Measurements from ENCODE around the gene ASPSCR1. TPM values are rescaled to one million over a fixed set of nuclear protein-coding genes. Genes with fewer than 3 reads are reported as not detected.

The ASPSCR1 gene
- total and polyA plus RNA-seq, 4 donors, result 15.0 to 108 (median 30.4) TPM

- DNase-seq, result no peak
- H3K36me3 ChIP-seq (ENCODE audit: control insufficient read depth in 1 of 2, insufficient read depth in 2 of 2, low read length in 1 of 2), result no peaks in the 10 kb centered on the region
- H3K9me3 ChIP-seq (ENCODE audit: control insufficient read depth, low read length), result no peaks in the 10 kb centered on the region
- ATAC-seq (ENCODE audit: low FRiP score), result no peak
- no peaks in the 10 kb centered on the region for H3K27me3 ChIP-seq (ENCODE audit: control insufficient read depth in 1 of 2, insufficient read depth in 2 of 2, low read length in 1 of 2)
- no peaks in the 10 kb centered on the region for H3K4me1 ChIP-seq (ENCODE audit: control insufficient read depth in 1 of 2, insufficient read depth in 2 of 2, low read length in 2 of 2)
- intact Hi-C loops (cut with DNase I), result no loop called here
- H3K27ac ChIP-seq (ENCODE audit: low read depth in 1 of 2, low read length in 2 of 2), result no peak overlapping the region
- H3K4me3 ChIP-seq (ENCODE audit: low read length in 2 of 2), result no peak overlapping the region
- WGBS, 2 donors, result 89 to 94% methylated on average over 31 to 36 of the region's 36 CpGs
Observed at GRCh38 chr17:81999976-82000802, 22.8 kb downstream of the ASPSCR1 start.

- Histone ChIP-seq H3K4me1 (ENCODE audit: control insufficient read depth in 1 of 2, insufficient read depth in 2 of 2, low read length in 2 of 2) (no peaks in the 10 kb centered on the region), H3K36me3 (ENCODE audit: control insufficient read depth in 1 of 2, insufficient read depth in 2 of 2, low read length in 1 of 2) (no peaks in the 10 kb centered on the region), H3K9me3 (ENCODE audit: control insufficient read depth, low read length) (no peaks in the 10 kb centered on the region), H3K27ac (ENCODE audit: low read depth in 1 of 2, low read length in 2 of 2) (no peak overlapping the region), H3K27me3 (ENCODE audit: control insufficient read depth in 1 of 2, insufficient read depth in 2 of 2, low read length in 1 of 2) (no peaks in the 10 kb centered on the region), H3K4me3 (ENCODE audit: low read length in 2 of 2) (no peak overlapping the region)
- no peak for ATAC-seq (ENCODE audit: low FRiP score)
- intact Hi-C loops (cut with DNase I), result no loop called here
- WGBS, 2 donors, result 92 to 95% methylated on average over 31 to 32 of the region's 32 CpGs
- no peak for DNase-seq
Observed at GRCh38 chr17:82000803-82001570, 23.6 kb downstream of the ASPSCR1 start.

- Histone ChIP-seq H3K9me3 (ENCODE audit: control insufficient read depth, low read length) (no peaks in the 10 kb centered on the region), H3K27me3 (ENCODE audit: control insufficient read depth in 1 of 2, insufficient read depth in 2 of 2, low read length in 1 of 2) (no peaks in the 10 kb centered on the region), H3K4me1 (ENCODE audit: control insufficient read depth in 1 of 2, insufficient read depth in 2 of 2, low read length in 2 of 2) (no peaks in the 10 kb centered on the region), H3K4me3 (ENCODE audit: low read length in 2 of 2) (no peak overlapping the region), H3K27ac (ENCODE audit: low read depth in 1 of 2, low read length in 2 of 2) (no peak overlapping the region), H3K36me3 (ENCODE audit: control insufficient read depth in 1 of 2, insufficient read depth in 2 of 2, low read length in 1 of 2) (no peaks in the 10 kb centered on the region)
- ATAC-seq (ENCODE audit: low FRiP score), result no peak
- intact Hi-C loops (cut with DNase I), result no loop called here
- WGBS, 2 donors, result 73 to 81% methylated on average over 15 to 17 of the region's 17 CpGs
- no peak for DNase-seq
Observed at GRCh38 chr17:82001571-82002056, 24.2 kb downstream of the ASPSCR1 start.

- WGBS, 2 donors, result 11% methylated on average over 51 to 53 of the region's 53 CpGs
- intact Hi-C loops (cut with DNase I), result no loop called here
- H3K27ac ChIP-seq (ENCODE audit: low read depth in 1 of 2, low read length in 2 of 2), result peak overlapping the region; percentile 51 to 83
- H3K9me3 ChIP-seq (ENCODE audit: control insufficient read depth, low read length), result no peaks in the 10 kb centered on the region
- no peak overlapping the region for H3K4me3 ChIP-seq (ENCODE audit: low read length in 2 of 2)
- ATAC-seq (ENCODE audit: low FRiP score) (peak; percentile 87), DNase-seq (peak; percentile 93 to 96)
- no peaks in the 10 kb centered on the region for H3K36me3 ChIP-seq (ENCODE audit: control insufficient read depth in 1 of 2, insufficient read depth in 2 of 2, low read length in 1 of 2)
- no peaks in the 10 kb centered on the region for H3K27me3 ChIP-seq (ENCODE audit: control insufficient read depth in 1 of 2, insufficient read depth in 2 of 2, low read length in 1 of 2)
- no peaks in the 10 kb centered on the region for H3K4me1 ChIP-seq (ENCODE audit: control insufficient read depth in 1 of 2, insufficient read depth in 2 of 2, low read length in 2 of 2)
Observed at GRCh38 chr17:82003411-82004381, 26.3 kb downstream of the ASPSCR1 start.

GRCh38 chr17:82004517-82005455 is 27.4 kb downstream of the ASPSCR1 start:
- Histone ChIP-seq H3K36me3 (ENCODE audit: control insufficient read depth in 1 of 2, insufficient read depth in 2 of 2, low read length in 1 of 2) (no peaks in the 10 kb centered on the region), H3K4me1 (ENCODE audit: control insufficient read depth in 1 of 2, insufficient read depth in 2 of 2, low read length in 2 of 2) (no peaks in the 10 kb centered on the region), H3K27me3 (ENCODE audit: control insufficient read depth in 1 of 2, insufficient read depth in 2 of 2, low read length in 1 of 2) (no peaks in the 10 kb centered on the region), H3K27ac (ENCODE audit: low read depth in 1 of 2, low read length in 2 of 2) (peak overlapping the region; percentile 51 to 69), H3K4me3 (ENCODE audit: low read length in 2 of 2) (no peak overlapping the region), H3K9me3 (ENCODE audit: control insufficient read depth, low read length) (no peaks in the 10 kb centered on the region)
- WGBS, 2 donors, result 93% methylated on average over 41 of the region's 41 CpGs
- no peak for DNase-seq
- ATAC-seq (ENCODE audit: low FRiP score), result no peak
- intact Hi-C loops (cut with DNase I), result no loop called here

GRCh38 chr17:82005701-82006348 is 28.4 kb downstream of the ASPSCR1 start:
- Histone ChIP-seq H3K27me3 (ENCODE audit: control insufficient read depth in 1 of 2, insufficient read depth in 2 of 2, low read length in 1 of 2) (no peaks in the 10 kb centered on the region), H3K4me3 (ENCODE audit: low read length in 2 of 2) (no peak overlapping the region), H3K36me3 (ENCODE audit: control insufficient read depth in 1 of 2, insufficient read depth in 2 of 2, low read length in 1 of 2) (no peaks in the 10 kb centered on the region), H3K9me3 (ENCODE audit: control insufficient read depth, low read length) (no peaks in the 10 kb centered on the region), H3K4me1 (ENCODE audit: control insufficient read depth in 1 of 2, insufficient read depth in 2 of 2, low read length in 2 of 2) (no peaks in the 10 kb centered on the region), H3K27ac (ENCODE audit: low read depth in 1 of 2, low read length in 2 of 2) (no peak overlapping the region)
- DNase-seq (no peak), ATAC-seq (ENCODE audit: low FRiP score) (no peak)
- 72 to 77% methylated on average over 30 of the region's 30 CpGs for WGBS, 2 donors
- intact Hi-C loops (cut with DNase I), result no loop called here

GRCh38 chr17:82006468-82007227 is 29.2 kb downstream of the ASPSCR1 start:
- H3K4me1 ChIP-seq (ENCODE audit: control insufficient read depth in 1 of 2, insufficient read depth in 2 of 2, low read length in 2 of 2), result no peaks in the 10 kb centered on the region
- H3K36me3 ChIP-seq (ENCODE audit: control insufficient read depth in 1 of 2, insufficient read depth in 2 of 2, low read length in 1 of 2), result no peaks in the 10 kb centered on the region
- DNase-seq, result peak; percentile 79 to 90
- intact Hi-C loops (cut with DNase I), result no loop called here
- peak overlapping the region in 1 of 2 donors; percentile 2 for H3K27ac ChIP-seq (ENCODE audit: low read depth in 1 of 2, low read length in 2 of 2)
- no peaks in the 10 kb centered on the region for H3K27me3 ChIP-seq (ENCODE audit: control insufficient read depth in 1 of 2, insufficient read depth in 2 of 2, low read length in 1 of 2)
- no peaks in the 10 kb centered on the region for H3K9me3 ChIP-seq (ENCODE audit: control insufficient read depth, low read length)
- WGBS, 2 donors, result 27 to 36% methylated on average over 24 of the region's 24 CpGs
- peak; percentile 36 for ATAC-seq (ENCODE audit: low FRiP score)
- H3K4me3 ChIP-seq (ENCODE audit: low read length in 2 of 2), result no peak overlapping the region

Data from aorta (tissue), 5 donors.